ENCODE results near the gene GIPC1. TPM values are rescaled to one million over a fixed set of nuclear protein-coding genes. Genes with fewer than 3 reads are reported as not detected.

Gene GIPC1
- total and polyA plus RNA-seq, 2 experiments from 2014 or later = 106 to 173 TPM

- H3K27me3 ChIP-seq (replicated peaks; ENCODE audit: insufficient read depth) = no peaks in the 10 kb centered on the region
- H4K20me1 ChIP-seq (ENCODE audit: insufficient read depth) = no peaks in the 10 kb centered on the region
- H3F3A ChIP-seq (ENCODE audit: insufficient read depth) = peaks cover 9% of the 10 kb centered on the region
- no peak overlapping the region for H3K9ac ChIP-seq
- H3K36me3 ChIP-seq (ENCODE audit: low read depth) = no peaks in the 10 kb centered on the region
- 21 to 22% methylated on average over 6 of the region's 6 CpGs for WGBS, 2 experiments (ENCODE audit: low coverage in 1 of 2, low lambda C conversion rate in 2 of 2, missing lambda C conversion rate in 2 of 2)
- peak; percentile 53 for DNase-seq
- H3K4me1 ChIP-seq (ENCODE audit: insufficient read depth) = peaks cover 21% of the 10 kb centered on the region
- H3K9me3 ChIP-seq (ENCODE audit: low read depth) = no peaks in the 10 kb centered on the region
- H3K27ac ChIP-seq = 0 out of 2 replicates have a peak overlapping the region, but pooled peaks have one; percentile 5
- no peaks in the 10 kb centered on the region for H3K9me2 ChIP-seq (ENCODE audit: insufficient read depth)
- H3K79me2 ChIP-seq (ENCODE audit: insufficient read depth) = peaks cover 34% of the 10 kb centered on the region
- no peak overlapping the region for H3K4me3 ChIP-seq
- in situ Hi-C loops (cut with MboI) = no loop called here
- H2AFZ ChIP-seq = peak overlapping the region; percentile 68
- H3K4me2 ChIP-seq (ENCODE audit: unreplicated experiment) = no peak overlapping the region
- TF ChIP-seq EZH2 (IDR thresholded peaks at IDR 0.05; ENCODE audit: insufficient read depth, poor library complexity, severe bottlenecking) (no peak), EZH2phosphoT487 (IDR thresholded peaks at IDR 0.05; ENCODE audit: insufficient read depth, low read depth) (no peak)
These were observed 1.4 kb upstream of the GIPC1 start for GRCh38 chr19:14497228-14497921.

- Histone ChIP-seq H3K4me2 (ENCODE audit: unreplicated experiment) (peak overlapping the region; percentile 66), H3K4me3 (no peak overlapping the region), H3K9me3 (ENCODE audit: low read depth) (no peaks in the 10 kb centered on the region), H3F3A (ENCODE audit: insufficient read depth) (peaks cover 9% of the 10 kb centered on the region), H2AFZ (peak overlapping the region; percentile 68), H3K79me2 (ENCODE audit: insufficient read depth) (peaks cover 39% of the 10 kb centered on the region), H3K9me2 (ENCODE audit: insufficient read depth) (no peaks in the 10 kb centered on the region), H3K27ac (0 out of 2 replicates have a peak overlapping the region, but pooled peaks have one; percentile 5), H3K9ac (no peak overlapping the region), H4K20me1 (ENCODE audit: insufficient read depth) (no peaks in the 10 kb centered on the region), H3K27me3 (replicated peaks; ENCODE audit: insufficient read depth) (no peaks in the 10 kb centered on the region), H3K36me3 (ENCODE audit: low read depth) (no peaks in the 10 kb centered on the region), H3K4me1 (ENCODE audit: insufficient read depth) (peaks cover 18% of the 10 kb centered on the region)
- no peak for TF ChIP-seq EZH2 (IDR thresholded peaks at IDR 0.05; ENCODE audit: insufficient read depth, poor library complexity, severe bottlenecking)
- TF ChIP-seq EZH2phosphoT487 (IDR thresholded peaks at IDR 0.05; ENCODE audit: insufficient read depth, low read depth) = no peak
- DNase-seq = peak; percentile 49
- in situ Hi-C loops (cut with MboI) = no loop called here
- 13 to 14% methylated on average over 7 of the region's 7 CpGs for WGBS, 2 experiments (ENCODE audit: low coverage in 1 of 2, low lambda C conversion rate in 2 of 2, missing lambda C conversion rate in 2 of 2)
These were observed 904 bp upstream of the GIPC1 start for GRCh38 chr19:14496834-14497227.

GRCh38 chr19:14495672-14496028 lies 277 bp downstream of the GIPC1 start:
- Histone ChIP-seq H3K27me3 (replicated peaks; ENCODE audit: insufficient read depth) (no peaks in the 10 kb centered on the region), H4K20me1 (ENCODE audit: insufficient read depth) (no peaks in the 10 kb centered on the region), H3F3A (ENCODE audit: insufficient read depth) (peaks cover 9% of the 10 kb centered on the region), H3K9me3 (ENCODE audit: low read depth) (no peaks in the 10 kb centered on the region), H2AFZ (peak overlapping the region; percentile 35), H3K4me3 (peak overlapping the region; percentile 84), H3K27ac (peak overlapping the region; percentile 13; the same call in 1 of the 2 replicates), H3K9me2 (ENCODE audit: insufficient read depth) (no peaks in the 10 kb centered on the region), H3K4me2 (ENCODE audit: unreplicated experiment) (peak overlapping the region; percentile 77), H3K79me2 (ENCODE audit: insufficient read depth) (peaks cover 44% of the 10 kb centered on the region), H3K36me3 (ENCODE audit: low read depth) (no peaks in the 10 kb centered on the region), H3K4me1 (ENCODE audit: insufficient read depth) (peaks cover 18% of the 10 kb centered on the region), H3K9ac (peak overlapping the region; percentile 81)
- in situ Hi-C loops (cut with MboI) = no loop called here
- DNase-seq = no peak
- WGBS, 2 experiments (ENCODE audit: low coverage in 1 of 2, low lambda C conversion rate in 2 of 2, missing lambda C conversion rate in 2 of 2) = 0 to 1% methylated on average over 5 to 27 of the region's 28 CpGs
- TF ChIP-seq EZH2 (IDR thresholded peaks at IDR 0.05; ENCODE audit: insufficient read depth, poor library complexity, severe bottlenecking) = no peak
- no peak for TF ChIP-seq EZH2phosphoT487 (IDR thresholded peaks at IDR 0.05; ENCODE audit: insufficient read depth, low read depth)

- DNase-seq = peak; percentile 51
- H3K4me1 ChIP-seq (ENCODE audit: insufficient read depth) = peaks cover 18% of the 10 kb centered on the region
- H3K27ac ChIP-seq = peak overlapping the region; percentile 19
- peak overlapping the region; percentile 81 for H3K9ac ChIP-seq
- TF ChIP-seq EZH2phosphoT487 (IDR thresholded peaks at IDR 0.05; ENCODE audit: insufficient read depth, low read depth) = no peak
- TF ChIP-seq EZH2 (IDR thresholded peaks at IDR 0.05; ENCODE audit: insufficient read depth, poor library complexity, severe bottlenecking) = no peak
- no peaks in the 10 kb centered on the region for H3K9me3 ChIP-seq (ENCODE audit: low read depth)
- H3K4me2 ChIP-seq (ENCODE audit: unreplicated experiment) = peak overlapping the region; percentile 77
- peaks cover 9% of the 10 kb centered on the region for H3F3A ChIP-seq (ENCODE audit: insufficient read depth)
- peaks cover 44% of the 10 kb centered on the region for H3K79me2 ChIP-seq (ENCODE audit: insufficient read depth)
- no peaks in the 10 kb centered on the region for H3K36me3 ChIP-seq (ENCODE audit: low read depth)
- H3K4me3 ChIP-seq = peak overlapping the region; percentile 84
- H4K20me1 ChIP-seq (ENCODE audit: insufficient read depth) = no peaks in the 10 kb centered on the region
- H3K9me2 ChIP-seq (ENCODE audit: insufficient read depth) = no peaks in the 10 kb centered on the region
- H3K27me3 ChIP-seq (replicated peaks; ENCODE audit: insufficient read depth) = no peaks in the 10 kb centered on the region
- WGBS, 2 experiments (ENCODE audit: low coverage in 1 of 2, low lambda C conversion rate in 2 of 2, missing lambda C conversion rate in 2 of 2) = 1 to 5% methylated on average over 11 to 14 of the region's 14 CpGs
- in situ Hi-C loops (cut with MboI) = no loop called here
- peak overlapping the region; percentile 35 for H2AFZ ChIP-seq
These were observed 836 bp downstream of the GIPC1 start for GRCh38 chr19:14494910-14495671.
